K562 (cell line): ENCODE results near the gene ABHD5. TPM values are rescaled to one million over a fixed set of nuclear protein-coding genes. Genes with fewer than 3 reads are reported as not detected.

ENCODE experiments used
- ATF4 ChIP-seq: fragments of 450-650 bp; formaldehyde crosslinking; IDR thresholded peaks from 2 replicates; pipeline ENCODE4 v1.4.0; 2022; ENCODE audit warnings: mild to moderate bottlenecking, moderate library complexity
- FUS ChIP-seq: fragments of 200-400 bp; formaldehyde crosslinking; optimal IDR thresholded peaks from 2 replicates; pipeline ENCODE3; 2017; ENCODE audit warnings: low read depth, low read length
- HDGF ChIP-seq: fragments of 450-650 bp; IDR thresholded peaks from 2 replicates; pipeline ENCODE4 v1.6.1; 2016
- LEF1 ChIP-seq: fragments of 450-650 bp; IDR thresholded peaks from 2 replicates; pipeline ENCODE4 v1.6.1; 2016; ENCODE audit warnings: mild to moderate bottlenecking
- MCM2 ChIP-seq: fragments of 450-650 bp; IDR thresholded peaks from 2 replicates; pipeline ENCODE4 v1.6.1; 2017; ENCODE audit warnings: low read depth, mild to moderate bottlenecking
- SETDB1 ChIP-seq: IDR thresholded peaks from one replicate; pipeline ENCODE4 v1.6.1; 2012; ENCODE audit warnings: low read length, control low read depth, inconsistent platforms
- SIN3B ChIP-seq: fragments of 450-650 bp; IDR thresholded peaks from 2 replicates; pipeline ENCODE4 v1.6.1; 2017; ENCODE audit warnings: low read depth, mild to moderate bottlenecking, moderate library complexity
- ZKSCAN1 ChIP-seq: fragments of 150-350 bp; IDR thresholded peaks from 2 replicates; pipeline ENCODE4 v1.6.1; 2016; ENCODE audit warnings: low read depth, low read length
- ZNF197 ChIP-seq: fragments of 200-800 bp; sonication (Bioruptor generic); IDR thresholded peaks from 2 replicates; pipeline ENCODE4 v1.6.1; 2016; ENCODE audit warnings: low read depth, missing genetic modification characterization, missing compliant biosample characterization
- ZNF347 ChIP-seq: fragments of 450-650 bp; formaldehyde crosslinking; IDR thresholded peaks from 2 replicates; pipeline ENCODE4 v1.4.0; 2020; ENCODE audit warnings: low read depth, mild to moderate bottlenecking, moderate library complexity
- ZNF431 ChIP-seq: sonication (generic); formaldehyde crosslinking; IDR thresholded peaks from 2 replicates; pipeline ENCODE4 v1.8.0; 2022; ENCODE audit warnings: mild to moderate bottlenecking, missing genetic modification reagents
- ZNF655 ChIP-seq: fragments of 250-450 bp; sonication (Bioruptor Pico); IDR thresholded peaks from 2 replicates; pipeline ENCODE4 v1.5.0; 2021
- polyA plus RNA-seq, 8 experiments: library from polyadenylated mRNA; depleted of rRNA in 4 of 8; stranded (reverse) in 5 of 8; unstranded in 3 of 8; fragments of >200 nt; fragmentation: Nextera tagmentation in 2 of 8; fragmentation: Illumina TruSeq in 1 of 8; extraction: Ambion mirVana in 2 of 8; extraction: Trizol in 1 of 8; gene quantifications; 2 replicates each; pipeline versions ENCODE4 v1.2.1 to v1.2.3, GENCODE V29; 2011 to 2014; ENCODE audit warnings: inconsistent platforms in 1 of 8, missing spikeins in 1 of 8
- total RNA-seq, 7 experiments: library from RNA; depleted of rRNA in 6 of 7; stranded (reverse); fragments of >200 nt in 6 of 7; fragmentation: Illumina TruSeq in 2 of 7; extraction: Trizol in 2 of 7; gene quantifications; 2 replicates each; pipeline versions ENCODE4 v1.2.1 to v1.2.3, GENCODE V29; 2011 to 2021; ENCODE audit warnings: low replicate concordance in 1 of 7
- TF ChIP-seq, protein P1 (sequence below): fragments of 250-450 bp; sonication (Bioruptor Pico); IDR thresholded peaks from 2 replicates; pipeline ENCODE4 v1.5.0; 2021; ENCODE audit warnings: mild to moderate bottlenecking, moderate library complexity
- TF ChIP-seq, protein P2 (sequence below): fragments of 450-650 bp; formaldehyde crosslinking; IDR thresholded peaks from 2 replicates; pipeline ENCODE4 v1.4.0; 2020; ENCODE audit warnings: mild to moderate bottlenecking, moderate library complexity
- TF ChIP-seq, protein P3 (sequence below): fragments of 200-800 bp; sonication (Bioruptor generic); IDR thresholded peaks from 2 replicates; pipeline ENCODE4 v1.6.1; 2017; ENCODE audit warnings: missing genetic modification characterization, missing compliant biosample characterization

The ABHD5 gene
- total and polyA plus RNA-seq, 9 of the 15 experiments (the other 6 are each of a cell fraction or from before 2014, with no cell fraction given), result 27.8 to 61.7 (median 39.9) TPM

DNA sequence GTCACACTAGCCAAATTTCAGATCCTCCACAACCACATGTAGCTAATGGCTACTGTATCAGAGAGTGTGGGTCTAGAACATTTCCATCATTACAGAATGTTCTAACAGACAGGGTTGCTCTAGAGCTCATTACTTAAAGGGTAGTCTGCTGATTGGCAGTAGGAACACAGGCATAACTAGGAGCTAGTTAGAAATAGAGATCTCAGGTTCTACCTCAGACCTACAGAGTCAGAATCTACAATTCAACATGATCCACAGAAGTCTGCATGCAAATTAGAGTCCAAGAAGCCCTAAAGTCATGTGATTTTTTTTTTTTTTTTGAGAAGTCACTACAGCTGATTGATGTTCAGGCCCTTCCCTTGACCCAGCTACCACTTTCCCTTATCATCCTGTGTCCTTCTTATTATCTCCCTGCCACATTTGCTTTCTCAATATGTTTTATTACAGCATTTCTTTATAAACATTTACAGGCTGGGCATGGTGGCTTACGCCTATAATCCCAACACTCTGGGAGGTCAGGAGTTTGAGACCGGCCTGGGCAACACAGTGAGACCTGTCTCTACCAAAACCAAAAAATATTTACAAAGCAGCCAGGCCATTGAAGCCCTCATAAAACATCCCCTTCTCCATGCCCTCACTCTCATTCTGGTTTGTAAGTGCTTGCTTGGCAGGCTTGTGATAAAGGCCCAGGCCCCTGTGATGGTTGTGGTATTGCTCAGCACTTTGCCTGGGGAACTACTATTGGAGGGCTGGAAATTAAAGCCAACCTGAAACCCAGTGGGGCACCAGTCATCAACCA, 3.8 kb upstream of the ABHD5 start (continued):
- TF ChIP-seq, protein P1, sequence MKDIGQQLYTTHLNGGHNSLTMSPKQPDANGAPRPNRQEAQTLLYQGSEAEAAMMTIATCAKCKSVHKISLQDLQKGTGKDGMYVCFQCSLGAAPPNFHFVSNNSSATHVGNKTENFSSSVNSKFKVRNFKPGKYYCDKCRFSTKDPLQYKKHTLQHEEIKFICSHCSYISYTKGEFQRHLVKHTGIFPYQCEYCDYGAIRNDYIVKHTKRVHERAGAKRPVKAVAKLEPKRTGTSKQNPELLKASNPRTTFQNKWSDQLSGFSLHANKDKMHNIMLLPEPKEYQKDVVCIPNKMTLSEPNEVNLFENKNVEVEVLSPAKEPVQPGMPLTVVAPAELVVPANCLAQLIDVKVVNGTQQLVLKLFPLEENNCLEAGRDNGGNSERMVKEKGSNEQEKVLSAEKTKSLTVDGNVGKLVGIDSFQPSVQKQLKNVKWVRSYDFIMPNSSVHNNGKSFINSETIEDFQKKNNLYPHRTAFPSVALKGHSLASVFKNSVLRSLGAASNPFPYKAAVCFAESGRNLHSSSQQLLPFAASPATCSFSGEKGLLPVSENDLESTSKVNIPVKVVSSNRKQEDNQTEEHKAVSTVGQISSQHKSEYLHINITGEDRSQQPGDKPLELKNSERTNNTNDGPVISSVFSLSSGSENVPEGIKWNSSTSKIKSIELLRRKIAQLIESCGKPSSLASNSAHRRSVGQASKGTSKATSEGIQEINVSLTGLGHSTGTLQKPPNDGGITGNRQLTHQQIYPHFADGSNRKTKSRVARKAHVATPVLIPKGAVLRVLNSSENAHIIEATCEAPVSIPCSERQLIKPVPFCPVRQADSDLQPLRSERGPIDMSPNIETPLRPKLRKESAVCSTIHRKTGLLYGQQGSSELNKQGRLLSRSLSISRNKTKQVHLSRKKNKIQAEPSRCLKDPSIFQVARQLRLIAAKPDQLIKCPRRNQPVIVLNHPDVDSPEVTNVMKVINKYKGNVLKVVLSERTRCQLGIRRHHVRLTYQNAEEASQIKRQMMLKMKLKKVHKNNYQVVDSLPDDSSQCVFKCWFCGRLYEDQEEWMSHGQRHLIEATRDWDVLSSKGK, result no peak
- TF ChIP-seq, protein P2, sequence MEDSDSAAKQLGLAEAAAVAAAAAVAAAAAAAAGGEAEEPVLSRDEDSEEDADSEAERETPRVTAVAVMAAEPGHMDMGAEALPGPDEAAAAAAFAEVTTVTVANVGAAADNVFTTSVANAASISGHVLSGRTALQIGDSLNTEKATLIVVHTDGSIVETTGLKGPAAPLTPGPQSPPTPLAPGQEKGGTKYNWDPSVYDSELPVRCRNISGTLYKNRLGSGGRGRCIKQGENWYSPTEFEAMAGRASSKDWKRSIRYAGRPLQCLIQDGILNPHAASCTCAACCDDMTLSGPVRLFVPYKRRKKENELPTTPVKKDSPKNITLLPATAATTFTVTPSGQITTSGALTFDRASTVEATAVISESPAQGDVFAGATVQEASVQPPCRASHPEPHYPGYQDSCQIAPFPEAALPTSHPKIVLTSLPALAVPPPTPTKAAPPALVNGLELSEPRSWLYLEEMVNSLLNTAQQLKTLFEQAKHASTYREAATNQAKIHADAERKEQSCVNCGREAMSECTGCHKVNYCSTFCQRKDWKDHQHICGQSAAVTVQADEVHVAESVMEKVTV (CRISPR knock-in tag), result no peak
- TF ChIP-seq MCM2 (no peak), HDGF (no peak), ZNF347 (no peak), ATF4 (CRISPR knock-in tag) (peak; percentile 48; the same call in 1 of the 2 replicates), FUS (no peak), ZKSCAN1 (no peak), ZNF655 (no peak), SETDB1 (no peak), LEF1 (peak; percentile 88), ZNF431 (CRISPR knock-in tag) (no peak), SIN3B (no peak), ZNF197 (CRISPR knock-in tag) (peak; percentile 78; the same call in 1 of the 2 replicates)
- TF ChIP-seq, protein P3, sequence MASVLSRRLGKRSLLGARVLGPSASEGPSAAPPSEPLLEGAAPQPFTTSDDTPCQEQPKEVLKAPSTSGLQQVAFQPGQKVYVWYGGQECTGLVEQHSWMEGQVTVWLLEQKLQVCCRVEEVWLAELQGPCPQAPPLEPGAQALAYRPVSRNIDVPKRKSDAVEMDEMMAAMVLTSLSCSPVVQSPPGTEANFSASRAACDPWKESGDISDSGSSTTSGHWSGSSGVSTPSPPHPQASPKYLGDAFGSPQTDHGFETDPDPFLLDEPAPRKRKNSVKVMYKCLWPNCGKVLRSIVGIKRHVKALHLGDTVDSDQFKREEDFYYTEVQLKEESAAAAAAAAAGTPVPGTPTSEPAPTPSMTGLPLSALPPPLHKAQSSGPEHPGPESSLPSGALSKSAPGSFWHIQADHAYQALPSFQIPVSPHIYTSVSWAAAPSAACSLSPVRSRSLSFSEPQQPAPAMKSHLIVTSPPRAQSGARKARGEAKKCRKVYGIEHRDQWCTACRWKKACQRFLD (CRISPR knock-in tag), result peak; percentile 75; the same call in 1 of the 2 replicates
